ENCODE results near the gene FAM171A1.

- TF ChIP-seq POLR2A (IDR thresholded peaks at IDR 0.05; ENCODE audit: low read depth, low read length) (no peak), POLR2AphosphoS5 (IDR thresholded peaks at IDR 0.05; ENCODE audit: low read depth, low read length) (no peak)
Measured at GRCh38 chr10:15166325-15166724, 204.8 kb downstream of the FAM171A1 start.

Measured in GM12892 (cell line).